DND-41 (cell line): ENCODE data around the gene SPDYA.

Experiments used
- ATAC-seq: fragments of 200-7000 bp; cut with Tn5 transposase; 3 replicates; pipeline ENCODE4 v1.9.1; 2021; ENCODE audit warnings: low read depth; ENCODE audit not compliant: insufficient read depth
- DNase-seq: peaks from one replicate; pipeline ENCODE4 v3.0.0-alpha.2; 2020
- H2AFZ ChIP-seq: 2 replicates; pipeline ENCODE4 v1.6.0; 2012; ENCODE audit warnings: low read depth, low read length
- H3K27ac ChIP-seq: 2 replicates; pipeline ENCODE4 v1.5.1; 2012; ENCODE audit warnings: low read length, inconsistent platforms
- H3K27me3 ChIP-seq: fragments of 200-600 bp; sonication (generic); 2 replicates; pipeline ENCODE4 v1.6.0; 2012; ENCODE audit warnings: low read length, mild to moderate bottlenecking, inconsistent platforms; ENCODE audit not compliant: insufficient read depth, poor library complexity
- H3K36me3 ChIP-seq: 2 replicates; pipeline ENCODE4 v1.5.1; 2012; ENCODE audit warnings: low read length, inconsistent platforms; ENCODE audit not compliant: insufficient read depth
- H3K4me1 ChIP-seq: 2 replicates; pipeline ENCODE4 v1.5.1; 2012; ENCODE audit warnings: mild to moderate bottlenecking, low read length; ENCODE audit not compliant: insufficient read depth
- H3K4me2 ChIP-seq: 2 replicates; pipeline ENCODE4 v1.6.0; 2012; ENCODE audit warnings: mild to moderate bottlenecking, moderate library complexity, low read length, inconsistent platforms; ENCODE audit not compliant: insufficient read depth
- H3K4me3 ChIP-seq, 2 experiments: fragments of 200-600 bp in 1 of 2; shearing (Covaris generic) in 1 of 2; 2 replicates each; pipeline ENCODE4 v1.5.1; 2012 to 2016; ENCODE audit warnings: inconsistent platforms in 2 of 2, low read length in 2 of 2, mild to moderate bottlenecking in 2 of 2, low read depth in 1 of 2, moderate library complexity in 1 of 2
- H3K79me2 ChIP-seq: 2 replicates; pipeline ENCODE4 v1.6.0; 2012; ENCODE audit warnings: low read length, inconsistent platforms; ENCODE audit not compliant: insufficient read depth
- H3K9ac ChIP-seq: 2 replicates; pipeline ENCODE4 v1.6.0; 2012; ENCODE audit warnings: low read depth, mild to moderate bottlenecking, inconsistent platforms, low read length, moderate library complexity
- H3K9me3 ChIP-seq: 2 replicates; pipeline ENCODE4 v1.5.1; 2012; ENCODE audit warnings: low read length, moderate library complexity, mild to moderate bottlenecking, inconsistent platforms; ENCODE audit not compliant: insufficient read depth, severe bottlenecking
- H4K20me1 ChIP-seq: 2 replicates; pipeline ENCODE4 v1.6.0; 2012; ENCODE audit warnings: low read length; ENCODE audit not compliant: insufficient read depth
- CTCF ChIP-seq: IDR thresholded peaks from 2 replicates; pipeline ENCODE4 v1.5.1; 2012; ENCODE audit warnings: borderline replicate concordance, low read length, moderate library complexity, mild to moderate bottlenecking; ENCODE audit not compliant: poor library complexity, severe bottlenecking; ENCODE audit errors: extremely low read depth
- EZH2 ChIP-seq: IDR thresholded peaks from 3 replicates; pipeline ENCODE4 v1.6.1; 2012; ENCODE audit warnings: borderline replicate concordance, low read depth, mild to moderate bottlenecking, moderate library complexity, low read length, inconsistent platforms; ENCODE audit not compliant: severe bottlenecking

The SPDYA gene

DNA sequence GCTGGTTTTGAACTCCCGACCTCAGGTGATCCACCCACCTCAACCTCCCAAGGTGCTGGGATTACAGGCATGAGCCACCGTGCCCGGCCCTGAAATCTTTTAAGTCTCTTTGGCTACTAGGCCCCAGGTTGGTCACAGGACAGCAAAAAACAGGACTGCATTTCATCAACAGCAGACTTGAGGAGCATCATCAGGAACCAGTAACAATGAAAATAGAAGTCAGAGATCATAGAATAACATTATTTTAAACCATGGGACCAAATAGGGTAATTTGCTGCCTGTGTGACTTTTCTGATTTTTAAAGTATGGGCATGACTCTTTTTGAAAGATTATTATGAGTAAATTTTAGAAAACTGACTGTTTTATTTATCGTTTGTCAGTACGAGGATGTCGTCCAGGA lies 34.2 kb upstream of the SPDYA start:
- H4K20me1 ChIP-seq = peaks cover 54% of the 10 kb centered on the region
- H3K36me3 ChIP-seq = peaks cover 47% of the 10 kb centered on the region
- H3K27ac ChIP-seq = no peak overlapping the region
- no peaks in the 10 kb centered on the region for H3K9me3 ChIP-seq
- no peak for DNase-seq
- no peaks in the 10 kb centered on the region for H3K4me1 ChIP-seq
- TF ChIP-seq EZH2 = no peak
- no peak for TF ChIP-seq CTCF
- H3K79me2 ChIP-seq = peaks cover 66% of the 10 kb centered on the region
- no peak for ATAC-seq
- H3K4me3 ChIP-seq = no peak overlapping the region
- H3K9ac ChIP-seq = no peak overlapping the region
- no peak overlapping the region for H3K4me2 ChIP-seq
- no peak overlapping the region for H2AFZ ChIP-seq
- no peaks in the 10 kb centered on the region for H3K27me3 ChIP-seq

- ATAC-seq (no peak), DNase-seq (no peak)
- Histone ChIP-seq H3K4me2 (no peak overlapping the region), H3K36me3 (peaks cover 66% of the 10 kb centered on the region), H3K4me1 (no peaks in the 10 kb centered on the region), H3K27ac (no peak overlapping the region), H3K9ac (no peak overlapping the region), H3K27me3 (no peaks in the 10 kb centered on the region), H3K9me3 (no peaks in the 10 kb centered on the region), H2AFZ (no peak overlapping the region), H4K20me1 (peaks cover 35% of the 10 kb centered on the region), H3K79me2 (peaks cover 47% of the 10 kb centered on the region), H3K4me3 (no peak overlapping the region)
- TF ChIP-seq CTCF = no peak
- no peak for TF ChIP-seq EZH2
Observed at GRCh38 chr2:28778392-28778791, 32.2 kb upstream of the SPDYA start.

GRCh38 chr2:28779001-28779400 lies 31.6 kb upstream of the SPDYA start:
- Histone ChIP-seq H2AFZ (no peak overlapping the region), H3K4me2 (no peak overlapping the region), H3K79me2 (peaks cover 41% of the 10 kb centered on the region), H3K9me3 (no peaks in the 10 kb centered on the region), H3K4me3 (no peak overlapping the region), H3K27ac (no peak overlapping the region), H3K4me1 (no peaks in the 10 kb centered on the region), H3K9ac (no peak overlapping the region), H3K27me3 (no peaks in the 10 kb centered on the region), H3K36me3 (peaks cover 71% of the 10 kb centered on the region), H4K20me1 (peaks cover 29% of the 10 kb centered on the region)
- TF ChIP-seq EZH2 (no peak), CTCF (no peak)
- no peak for DNase-seq
- no peak for ATAC-seq

- H3K4me1 ChIP-seq = no peaks in the 10 kb centered on the region
- H3K79me2 ChIP-seq = peaks cover 26% of the 10 kb centered on the region
- H3K9ac ChIP-seq = no peak overlapping the region
- no peaks in the 10 kb centered on the region for H3K9me3 ChIP-seq
- H2AFZ ChIP-seq = no peak overlapping the region
- H3K36me3 ChIP-seq = peaks cover 84% of the 10 kb centered on the region
- no peak for TF ChIP-seq EZH2
- no peak for TF ChIP-seq CTCF
- DNase-seq (no peak), ATAC-seq (no peak)
- no peak overlapping the region for H3K4me2 ChIP-seq
- no peaks in the 10 kb centered on the region for H3K27me3 ChIP-seq
- no peak overlapping the region for H3K4me3 ChIP-seq
- peaks cover 14% of the 10 kb centered on the region for H4K20me1 ChIP-seq
- H3K27ac ChIP-seq = no peak overlapping the region
Observed at GRCh38 chr2:28780496-28780895, 30.1 kb upstream of the SPDYA start.
